T47D (cell line): ENCODE data around the gene LENG8.
"Not testable (repeated sequence)": the region's sequence is repeated elsewhere in the genome, so short reads cannot be mapped to it uniquely, and the experiment has no call there.

Experiments
- DNase-seq, 2 experiments: peaks; one replicate each; pipeline versions ENCODE4 v3.0.0 to v3.0.0-alpha.2; 2011 to 2012; ENCODE audit warnings: low read depth in 1 of 2, low spot score in 1 of 2
- JUND ChIP-seq: IDR thresholded peaks from 2 replicates; pipeline ENCODE4 v1.6.1; 2012; ENCODE audit warnings: low read depth
- in situ Hi-C: cut with HindIII; loops from 2 replicates; pipeline ENCODE4 v1.10.0; 2016; ENCODE audit warnings: low sequenced_read_pairs, low pct_unique_long_range_greater_than_20kb

LENG8 gene

GRCh38 chr19:54461613-54462012 is 12.6 kb downstream of the LENG8 start:
- no peak for DNase-seq
- in situ Hi-C loops, result no loop called here
- no peak for TF ChIP-seq JUND

- TF ChIP-seq JUND, result no peak
- in situ Hi-C loops, result no loop called here
- no peak for DNase-seq
Observed at GRCh38 chr19:54462047-54462654, 13.2 kb downstream of the LENG8 start.

- DNase-seq, result peak in 1 of 2 experiments; percentile 67
- in situ Hi-C loops, result no loop called here
- TF ChIP-seq JUND, result no peak
Observed at GRCh38 chr19:54462655-54463530, 13.9 kb downstream of the LENG8 start.

GRCh38 chr19:54463531-54464043 is 14.6 kb downstream of the LENG8 start, which contains the start of gene LENG9:
Gene LENG9, minus strand, starts transcription at chr19:54463778. Its CDS starts 252 bp downstream, at chr19:54463526.
- in situ Hi-C loops, result no loop called here
- DNase-seq, result peak; percentile 72 to 99
- TF ChIP-seq JUND, result no peak

- no peak for TF ChIP-seq JUND
- DNase-seq, result peak; percentile 66 to 99
- in situ Hi-C loops, result no loop called here
Observed at GRCh38 chr19:54464044-54464629, 15.1 kb downstream of the LENG8 start.

- in situ Hi-C loops, result no loop called here
- TF ChIP-seq JUND, result no peak
- DNase-seq, result peak; percentile 66 to 93
Observed at GRCh38 chr19:54464630-54465425, 15.8 kb downstream of the LENG8 start.

- in situ Hi-C loops, result no loop called here
- TF ChIP-seq JUND, result no peak
- DNase-seq, result no peak
Observed at GRCh38 chr19:54465426-54466109, 16.6 kb downstream of the LENG8 start.

- in situ Hi-C loops, DNase-seq: not testable (repeated sequence)
Observed at GRCh38 chr19:54466110-54466480, 17.1 kb downstream of the LENG8 start.

GRCh38 chr19:54469496-54469934 is 20.5 kb downstream of the LENG8 start:
- DNase-seq, result no peak
- TF ChIP-seq JUND, result no peak
- in situ Hi-C loops, result no loop called here

GRCh38 chr19:54470276-54470887 is 21.4 kb downstream of the LENG8 start:
- in situ Hi-C loops, result no loop called here
- no peak for TF ChIP-seq JUND
- DNase-seq, result no peak
